Lower leg skin (tissue), 4 donors: ENCODE data around the gene SORCS2. TPM values are rescaled to one million over a fixed set of nuclear protein-coding genes. Genes with fewer than 3 reads are reported as not detected.
A peak's percentile ranks its signal among the peaks of the same experiment; 100 is the strongest.

Experiments used
- DNase-seq, 2 donors: peaks; one replicate each; pipeline ENCODE4 v3.0.0-alpha.2; 2019; ENCODE audit warnings: low spot score in 2 of 2
- H3K4me3 ChIP-seq: fragments of 200-600 bp; sonication (generic); 2 replicates; pipeline ENCODE4 v1.5.1; 2017; ENCODE audit warnings: mild to moderate bottlenecking, low read depth; ENCODE audit not compliant: poor library complexity, severe bottlenecking
- POLR2A ChIP-seq, 2 donors: fragments of 450-650 bp; IDR thresholded peaks; one replicate each; pipeline ENCODE4 v1.6.1; 2016 to 2017; ENCODE audit warnings: antibody characterized with exemption in 2 of 2, mild to moderate bottlenecking in 1 of 2, moderate library complexity in 1 of 2
- WGBS, 2 donors: methylation state at CpG; one replicate each; pipeline ENCODE4 v1.1.5; 2018; 5-methylcytosine and 5-hydroxymethylcytosine counted together
- intact Hi-C: fragments of 100-400 bp; cut with DNase I; formaldehyde crosslinking; loops from one replicate; pipeline ENCODE4 v1.15.0; 2023; ENCODE audit warnings: low total_unique reads
- total RNA-seq, 4 donors: library from RNA; depleted of rRNA; stranded (reverse); fragments of >200 nt; gene quantifications; one replicate each; pipeline ENCODE4 v1.1.0, GENCODE V29; 2016
- TF ChIP-seq, protein P1 (sequence below), 3 donors: fragments of 450-650 bp; IDR thresholded peaks; one replicate each; pipeline ENCODE4 v1.5.1; 2016; ENCODE audit warnings: antibody characterized with exemption in 3 of 3, mild to moderate bottlenecking in 3 of 3, moderate library complexity in 2 of 3

Gene SORCS2
- total RNA-seq, 4 donors from 2014 or later = 1.1 to 6.4 (median 1.5) TPM

GRCh38 chr4:7628432-7628831 lies 436.1 kb downstream of the SORCS2 start:
- WGBS, 2 donors = 77 to 87% methylated on average over 9 to 10 of the region's 10 CpGs
- intact Hi-C loops = no loop called here
- H3K4me3 ChIP-seq = no peak overlapping the region
- no peak for TF ChIP-seq POLR2A (IDR thresholded peaks at IDR 0.05)
- TF ChIP-seq, protein P1, sequence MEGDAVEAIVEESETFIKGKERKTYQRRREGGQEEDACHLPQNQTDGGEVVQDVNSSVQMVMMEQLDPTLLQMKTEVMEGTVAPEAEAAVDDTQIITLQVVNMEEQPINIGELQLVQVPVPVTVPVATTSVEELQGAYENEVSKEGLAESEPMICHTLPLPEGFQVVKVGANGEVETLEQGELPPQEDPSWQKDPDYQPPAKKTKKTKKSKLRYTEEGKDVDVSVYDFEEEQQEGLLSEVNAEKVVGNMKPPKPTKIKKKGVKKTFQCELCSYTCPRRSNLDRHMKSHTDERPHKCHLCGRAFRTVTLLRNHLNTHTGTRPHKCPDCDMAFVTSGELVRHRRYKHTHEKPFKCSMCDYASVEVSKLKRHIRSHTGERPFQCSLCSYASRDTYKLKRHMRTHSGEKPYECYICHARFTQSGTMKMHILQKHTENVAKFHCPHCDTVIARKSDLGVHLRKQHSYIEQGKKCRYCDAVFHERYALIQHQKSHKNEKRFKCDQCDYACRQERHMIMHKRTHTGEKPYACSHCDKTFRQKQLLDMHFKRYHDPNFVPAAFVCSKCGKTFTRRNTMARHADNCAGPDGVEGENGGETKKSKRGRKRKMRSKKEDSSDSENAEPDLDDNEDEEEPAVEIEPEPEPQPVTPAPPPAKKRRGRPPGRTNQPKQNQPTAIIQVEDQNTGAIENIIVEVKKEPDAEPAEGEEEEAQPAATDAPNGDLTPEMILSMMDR (IDR thresholded peaks at IDR 0.05) = no peak
- no peak for DNase-seq

DNA sequence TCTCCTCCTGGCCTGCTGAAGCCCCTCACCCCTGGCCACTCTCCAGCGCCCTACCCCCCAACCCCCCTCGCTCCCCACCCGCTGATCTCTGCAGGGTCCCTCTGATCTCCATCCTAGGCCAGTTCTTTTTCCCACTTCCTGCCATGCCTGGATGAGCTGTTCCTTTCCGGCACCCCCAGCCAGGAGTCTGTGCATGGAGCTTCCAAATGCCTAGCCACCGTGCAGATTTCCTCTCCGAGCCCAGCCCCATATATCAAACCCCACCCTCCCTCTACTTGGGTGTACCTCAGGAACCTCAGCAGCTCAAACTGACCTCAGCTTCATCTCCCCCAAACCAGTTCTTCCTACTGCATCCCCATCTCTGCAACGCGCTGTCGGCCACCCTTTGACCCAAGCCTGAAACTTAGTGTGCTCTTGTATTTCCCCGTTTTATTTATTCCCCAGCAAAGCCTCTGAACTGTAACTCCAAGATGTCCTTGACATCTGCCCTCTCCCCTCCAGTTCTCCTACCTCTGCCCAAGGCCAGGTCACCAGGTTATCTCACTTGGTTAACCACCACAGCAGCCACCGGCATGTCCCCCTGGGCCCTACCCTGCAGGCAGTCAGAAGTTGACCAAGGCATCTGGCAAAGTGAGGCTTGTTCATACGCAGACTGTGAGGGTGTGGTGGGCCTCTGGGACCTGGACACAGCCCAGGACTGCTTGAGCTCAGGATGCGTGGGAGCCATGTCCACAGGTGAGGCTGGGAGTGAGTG lies 437.3 kb downstream of the SORCS2 start:
- H3K4me3 ChIP-seq = no peak overlapping the region
- no peak for DNase-seq
- intact Hi-C loops = no loop called here
- TF ChIP-seq POLR2A (IDR thresholded peaks at IDR 0.05) = no peak
- TF ChIP-seq, protein P1 (IDR thresholded peaks at IDR 0.05) = no peak
- 67 to 78% methylated on average over 13 of the region's 13 CpGs for WGBS, 2 donors

GRCh38 chr4:7630568-7631287 lies 438.4 kb downstream of the SORCS2 start:
- DNase-seq = peak in 1 of 2 donors; percentile 53
- intact Hi-C loops = no loop called here
- H3K4me3 ChIP-seq = no peak overlapping the region
- 16 to 21% methylated on average over 17 of the region's 17 CpGs for WGBS, 2 donors
- TF ChIP-seq, protein P1 (IDR thresholded peaks at IDR 0.05) = no peak
- no peak for TF ChIP-seq POLR2A (IDR thresholded peaks at IDR 0.05)

GRCh38 chr4:7631288-7632014 lies 439.1 kb downstream of the SORCS2 start:
- no peak overlapping the region for H3K4me3 ChIP-seq
- intact Hi-C loops = no loop called here
- TF ChIP-seq POLR2A (IDR thresholded peaks at IDR 0.05) = no peak
- TF ChIP-seq, protein P1 (IDR thresholded peaks at IDR 0.05) = no peak
- no peak for DNase-seq
- WGBS, 2 donors = 26 to 28% methylated on average over 10 of the region's 10 CpGs

DNA sequence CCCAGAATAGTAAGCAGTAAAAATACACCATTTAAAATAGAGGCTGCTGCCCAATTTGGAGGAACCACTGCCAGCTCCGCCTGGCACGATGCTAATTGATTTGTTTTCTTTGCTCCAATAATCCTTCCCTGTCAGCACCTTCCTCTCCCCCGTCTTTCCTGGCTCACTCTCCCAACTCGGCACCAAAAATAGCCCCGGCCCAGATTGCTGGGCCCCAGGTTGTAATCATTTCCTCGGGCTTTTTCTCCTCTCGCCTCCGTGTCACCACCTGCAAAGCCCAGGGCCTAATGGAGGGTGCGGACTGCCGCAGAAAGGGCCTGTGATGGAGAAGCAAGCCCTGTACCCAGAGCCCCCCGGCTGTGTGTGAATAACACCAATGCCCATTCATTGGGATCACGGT lies 440.0 kb downstream of the SORCS2 start:
- 33 to 34% methylated on average over 12 of the region's 12 CpGs for WGBS, 2 donors
- intact Hi-C loops = no loop called here
- no peak for DNase-seq
- no peak overlapping the region for H3K4me3 ChIP-seq
- TF ChIP-seq, protein P1 (IDR thresholded peaks at IDR 0.05) = no peak
- no peak for TF ChIP-seq POLR2A (IDR thresholded peaks at IDR 0.05)
